H9 (cell line): ENCODE results near the gene TDRD1. TPM values are rescaled to one million over a fixed set of nuclear protein-coding genes. Genes with fewer than 3 reads are reported as not detected.
A peak's percentile ranks its signal among the peaks of the same experiment; 100 is the strongest.

Experiments used
- DNase-seq: peaks from one replicate; pipeline ENCODE4 v3.0.0-alpha.2; 2017
- H2AFZ ChIP-seq: one replicate; pipeline ENCODE4 v1.6.1; 2013; ENCODE audit warnings: mild to moderate bottlenecking, low read length, control low read depth, moderate library complexity
- H2AK5ac ChIP-seq: 2 replicates; pipeline ENCODE4 v1.6.1; 2013; ENCODE audit warnings: low read length, control low read depth, mixed read lengths; ENCODE audit not compliant: insufficient read length
- H2BK120ac ChIP-seq: one replicate; pipeline ENCODE4 v1.6.1; 2013; ENCODE audit warnings: low read depth, mild to moderate bottlenecking, low read length, control low read depth, inconsistent platforms; ENCODE audit not compliant: poor library complexity, severe bottlenecking
- H2BK12ac ChIP-seq: 2 replicates; pipeline ENCODE4 v1.6.1; 2013; ENCODE audit warnings: low read length, control low read depth, mixed read lengths, low read depth; ENCODE audit not compliant: insufficient read length
- H2BK15ac ChIP-seq: 2 replicates; pipeline ENCODE4 v1.6.1; 2013; ENCODE audit warnings: low read depth, low read length, control low read depth
- H2BK20ac ChIP-seq: one replicate; pipeline ENCODE4 v1.6.1; 2013; ENCODE audit warnings: low read depth, mild to moderate bottlenecking, low read length, control low read depth, inconsistent platforms; ENCODE audit not compliant: poor library complexity, severe bottlenecking
- H2BK5ac ChIP-seq: 2 replicates; pipeline ENCODE4 v1.6.1; 2013; ENCODE audit warnings: low read length, control low read depth, mixed read lengths; ENCODE audit not compliant: insufficient read length
- H3K14ac ChIP-seq: 2 replicates; pipeline ENCODE4 v1.6.1; 2013; ENCODE audit warnings: low read length, control low read depth; ENCODE audit not compliant: insufficient read depth
- H3K18ac ChIP-seq: 2 replicates; pipeline ENCODE4 v1.6.1; 2013; ENCODE audit warnings: low read depth, mild to moderate bottlenecking, mixed read lengths, low read length, control low read depth; ENCODE audit not compliant: insufficient read length
- H3K23ac ChIP-seq: 2 replicates; pipeline ENCODE4 v1.6.1; 2013; ENCODE audit warnings: low read length, control low read depth, mixed read lengths, low read depth; ENCODE audit not compliant: insufficient read length
- H3K23me2 ChIP-seq: 2 replicates; pipeline ENCODE4 v1.6.1; 2013; ENCODE audit warnings: low read depth, mild to moderate bottlenecking, mixed read lengths, low read length, control low read depth; ENCODE audit not compliant: insufficient read length, poor library complexity, severe bottlenecking
- H3K27ac ChIP-seq: 2 replicates; pipeline ENCODE4 v1.5.1; 2013; ENCODE audit warnings: low read length, control low read depth, mixed read lengths, low read depth; ENCODE audit not compliant: insufficient read length
- H3K27me3 ChIP-seq: 2 replicates; pipeline ENCODE4 v1.6.1; 2013; ENCODE audit warnings: low read length, control low read depth, inconsistent platforms; ENCODE audit not compliant: insufficient read depth
- H3K4ac ChIP-seq: 2 replicates; pipeline ENCODE4 v1.6.1; 2013; ENCODE audit warnings: low read depth, mild to moderate bottlenecking, control low read depth, inconsistent platforms, low read length, moderate library complexity
- H3K4me1 ChIP-seq: 2 replicates; pipeline ENCODE4 v1.6.1; 2013; ENCODE audit warnings: low read length, control low read depth, inconsistent platforms; ENCODE audit not compliant: insufficient read depth
- H3K4me2 ChIP-seq: 2 replicates; pipeline ENCODE4 v1.6.1; 2013; ENCODE audit warnings: low read length, control low read depth, mixed read lengths; ENCODE audit not compliant: insufficient read length, insufficient read depth
- H3K56ac ChIP-seq: 2 replicates; pipeline ENCODE4 v1.6.1; 2013; ENCODE audit warnings: low read depth, mild to moderate bottlenecking, mixed read lengths, low read length, control low read depth; ENCODE audit not compliant: insufficient read length
- H3K79me1 ChIP-seq: 2 replicates; pipeline ENCODE4 v1.6.1; 2013; ENCODE audit warnings: low read depth, mild to moderate bottlenecking, moderate library complexity, low read length, control low read depth, inconsistent platforms; ENCODE audit not compliant: insufficient read depth, poor library complexity, severe bottlenecking
- H3K79me2 ChIP-seq: 2 replicates; pipeline ENCODE4 v1.6.1; 2013; ENCODE audit warnings: low read length, control low read depth, inconsistent platforms; ENCODE audit not compliant: insufficient read depth
- H3K9ac ChIP-seq: 2 replicates; pipeline ENCODE4 v1.6.1; 2013; ENCODE audit warnings: low read length, control low read depth, mixed read lengths; ENCODE audit not compliant: insufficient read length; ENCODE audit errors: extremely low read depth
- H3K9me3 ChIP-seq: one replicate; pipeline ENCODE4 v1.6.1; 2013; ENCODE audit warnings: low read depth, low read length, inconsistent platforms; ENCODE audit not compliant: control insufficient read depth
- H3T11ph ChIP-seq: one replicate; pipeline ENCODE4 v1.6.1; 2013; ENCODE audit warnings: mild to moderate bottlenecking, low read length, control low read depth, inconsistent platforms
- H4K20me1 ChIP-seq: one replicate; pipeline ENCODE4 v1.6.1; 2013; ENCODE audit not compliant: control insufficient read depth, insufficient read length, insufficient read depth
- H4K5ac ChIP-seq: 2 replicates; pipeline ENCODE4 v1.6.1; 2013; ENCODE audit warnings: low read depth, mild to moderate bottlenecking, mixed read lengths, low read length, control low read depth; ENCODE audit not compliant: insufficient read length
- H4K8ac ChIP-seq: replicated peaks from 2 replicates; pipeline ENCODE4 v1.6.1; 2013; ENCODE audit warnings: low read length, control low read depth, mixed read lengths, low read depth; ENCODE audit not compliant: insufficient read length
- H4K91ac ChIP-seq: 2 replicates; pipeline ENCODE4 v1.6.1; 2013; ENCODE audit warnings: low read depth, mild to moderate bottlenecking, moderate library complexity, mixed read lengths, low read length, control low read depth; ENCODE audit not compliant: insufficient read length
- H3K27ac Mint-ChIP-seq, 3 experiments: 2 replicates in 2 of 3; 3 replicates in 1 of 3; pipeline ENCODE4 v1.8.0; 2020 to 2021; ENCODE audit warnings: mixed read lengths in 3 of 3, mild to moderate bottlenecking in 1 of 3, moderate library complexity in 1 of 3
- H3K27me3 Mint-ChIP-seq: 2 replicates; pipeline ENCODE4 v1.8.0; 2021; ENCODE audit warnings: low read depth, mild to moderate bottlenecking, moderate library complexity, mixed read lengths
- H3K36me3 Mint-ChIP-seq, 3 experiments: 2 replicates in 2 of 3; 3 replicates in 1 of 3; pipeline ENCODE4 v1.8.0; 2020 to 2021; ENCODE audit warnings: low read depth in 3 of 3, mixed read lengths in 3 of 3; ENCODE audit not compliant: insufficient read depth in 1 of 3
- H3K4me1 Mint-ChIP-seq, 2 experiments: 2 replicates each; pipeline ENCODE4 v1.8.0; 2020; ENCODE audit warnings: mixed read lengths in 2 of 2
- H3K4me3 Mint-ChIP-seq, 2 experiments: 2 replicates in 1 of 2; 3 replicates in 1 of 2; pipeline ENCODE4 v1.8.0; 2020 to 2021; ENCODE audit warnings: mild to moderate bottlenecking in 2 of 2, mixed read lengths in 2 of 2, moderate library complexity in 1 of 2
- H3K9me3 Mint-ChIP-seq, 2 experiments: 2 replicates in 1 of 2; 3 replicates in 1 of 2; pipeline ENCODE4 v1.8.0; 2020; ENCODE audit warnings: mild to moderate bottlenecking in 2 of 2, mixed read lengths in 2 of 2, moderate library complexity in 1 of 2
- WGBS: extraction: QIAGEN DNeasy Blood & Tissue Kit; methylation state at CpG from one replicate; pipeline ENCODE4 v1.1.7; 2013; ENCODE audit warnings: missing lambda C conversion rate, low lambda C conversion rate, mixed read lengths; ENCODE audit not compliant: insufficient read length; ENCODE audit errors: extremely low coverage; 5-methylcytosine and 5-hydroxymethylcytosine counted together
- total RNA-seq: library from RNA; stranded (reverse); gene quantifications from 2 replicates; pipeline ENCODE4 v1.2.1, GENCODE V29; 2021
- TF ChIP-seq, protein P1 (sequence below): fragments of 200-600 bp; sonication (generic); conservative IDR thresholded peaks from 3 replicates; pipeline ENCODE4 v1.8.0; 2021; ENCODE audit warnings: antibody characterized with exemption, mild to moderate bottlenecking

TDRD1 gene
- total RNA-seq, 1 experiment from 2014 or later: 0.15 TPM

DNA sequence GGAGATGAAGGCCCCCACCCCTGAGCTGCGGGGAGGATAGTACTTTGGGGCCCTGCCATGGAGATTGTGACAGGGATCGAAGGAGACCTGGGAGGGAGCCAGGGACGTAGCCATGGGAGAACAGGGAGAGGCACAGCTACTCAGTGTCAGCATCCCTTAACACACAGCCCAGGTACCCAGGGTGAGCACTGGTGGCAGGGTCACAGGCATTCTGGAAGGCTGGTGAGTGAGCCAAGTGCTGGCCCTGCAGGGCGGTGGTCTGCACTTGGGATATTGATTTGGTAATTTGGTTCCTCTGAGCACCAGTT lies 99.7 kb downstream of the TDRD1 start:
- no peak overlapping the region for H3K4me2 ChIP-seq
- H3K27me3 ChIP-seq: no peaks in the 10 kb centered on the region
- H3K4me1 Mint-ChIP-seq: no peaks in the 10 kb centered on the region
- H3K27ac Mint-ChIP-seq: peak overlapping the region in 1 of 3 experiments; percentile 70; a peak in 1 of 7 replicates
- no CpG with 5 or more reads among the region's 4 CpGs for WGBS
- no peak overlapping the region for H2BK5ac ChIP-seq
- H3K79me1 ChIP-seq: no peaks in the 10 kb centered on the region
- no peak overlapping the region for H4K5ac ChIP-seq
- no peaks in the 10 kb centered on the region for H3K23me2 ChIP-seq
- H3K23ac ChIP-seq: no peak overlapping the region
- H2BK15ac ChIP-seq: no peak overlapping the region
- no peak overlapping the region for H3K27ac ChIP-seq
- no peak overlapping the region for H2AK5ac ChIP-seq
- H4K91ac ChIP-seq: no peak overlapping the region
- no peak for DNase-seq
- H2AFZ ChIP-seq: no peak overlapping the region
- H3K56ac ChIP-seq: no peak overlapping the region
- H3T11ph ChIP-seq: no peak overlapping the region
- H3K14ac ChIP-seq: no peak overlapping the region
- no peak overlapping the region for H3K18ac ChIP-seq
- no peaks in the 10 kb centered on the region for H4K20me1 ChIP-seq
- no peak overlapping the region for H3K9ac ChIP-seq
- H3K27me3 Mint-ChIP-seq: peaks cover 3% of the 10 kb centered on the region
- no peaks in the 10 kb centered on the region for H3K36me3 Mint-ChIP-seq
- H3K79me2 ChIP-seq: no peaks in the 10 kb centered on the region
- TF ChIP-seq, protein P1, sequence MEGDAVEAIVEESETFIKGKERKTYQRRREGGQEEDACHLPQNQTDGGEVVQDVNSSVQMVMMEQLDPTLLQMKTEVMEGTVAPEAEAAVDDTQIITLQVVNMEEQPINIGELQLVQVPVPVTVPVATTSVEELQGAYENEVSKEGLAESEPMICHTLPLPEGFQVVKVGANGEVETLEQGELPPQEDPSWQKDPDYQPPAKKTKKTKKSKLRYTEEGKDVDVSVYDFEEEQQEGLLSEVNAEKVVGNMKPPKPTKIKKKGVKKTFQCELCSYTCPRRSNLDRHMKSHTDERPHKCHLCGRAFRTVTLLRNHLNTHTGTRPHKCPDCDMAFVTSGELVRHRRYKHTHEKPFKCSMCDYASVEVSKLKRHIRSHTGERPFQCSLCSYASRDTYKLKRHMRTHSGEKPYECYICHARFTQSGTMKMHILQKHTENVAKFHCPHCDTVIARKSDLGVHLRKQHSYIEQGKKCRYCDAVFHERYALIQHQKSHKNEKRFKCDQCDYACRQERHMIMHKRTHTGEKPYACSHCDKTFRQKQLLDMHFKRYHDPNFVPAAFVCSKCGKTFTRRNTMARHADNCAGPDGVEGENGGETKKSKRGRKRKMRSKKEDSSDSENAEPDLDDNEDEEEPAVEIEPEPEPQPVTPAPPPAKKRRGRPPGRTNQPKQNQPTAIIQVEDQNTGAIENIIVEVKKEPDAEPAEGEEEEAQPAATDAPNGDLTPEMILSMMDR: no peak
- H3K9me3 ChIP-seq: no peaks in the 10 kb centered on the region
- no peak overlapping the region for H2BK120ac ChIP-seq
- H4K8ac ChIP-seq: no peak overlapping the region
- no peak overlapping the region for H3K4ac ChIP-seq
- H2BK20ac ChIP-seq: no peak overlapping the region
- no peak overlapping the region for H3K4me3 Mint-ChIP-seq
- no peaks in the 10 kb centered on the region for H3K9me3 Mint-ChIP-seq
- no peak overlapping the region for H2BK12ac ChIP-seq
- H3K4me1 ChIP-seq: no peaks in the 10 kb centered on the region
